Mesenchymal stem cell (in vitro differentiated cells and primary cell): ENCODE results near the gene SDC1.

Experiments
- DNase-seq: peaks from one replicate; pipeline ENCODE4 v3.0.0-alpha.2; 2013
- H2AFZ ChIP-seq: one replicate; pipeline ENCODE4 v1.6.1; 2013; ENCODE audit warnings: low read depth, mild to moderate bottlenecking, control low read depth, inconsistent platforms, low read length, moderate library complexity
- H2AK5ac ChIP-seq: 2 replicates; pipeline ENCODE4 v1.6.1; 2013; ENCODE audit warnings: low read length, moderate library complexity, mild to moderate bottlenecking, inconsistent platforms; ENCODE audit not compliant: severe bottlenecking
- H2BK120ac ChIP-seq: one replicate; pipeline ENCODE4 v1.6.1; 2013; ENCODE audit warnings: low read depth, mild to moderate bottlenecking, inconsistent platforms, low read length, moderate library complexity
- H2BK12ac ChIP-seq, 2 experiments: one replicate each; pipeline ENCODE4 v1.6.1; 2013; ENCODE audit warnings: inconsistent platforms in 2 of 2, low read length in 2 of 2, mild to moderate bottlenecking in 2 of 2, moderate library complexity in 2 of 2, control low read depth in 1 of 2
- H2BK15ac ChIP-seq: one replicate; pipeline ENCODE4 v1.6.1; 2013; ENCODE audit warnings: mild to moderate bottlenecking, low read depth, inconsistent platforms; ENCODE audit not compliant: poor library complexity, severe bottlenecking
- H2BK5ac ChIP-seq: 2 replicates; pipeline ENCODE4 v1.6.1; 2013; ENCODE audit warnings: low read depth, mild to moderate bottlenecking, low read length, control low read depth, inconsistent platforms; ENCODE audit not compliant: poor library complexity, severe bottlenecking
- H3K14ac ChIP-seq, 2 experiments: one replicate each; pipeline ENCODE4 v1.6.1; 2013; ENCODE audit warnings: inconsistent platforms in 2 of 2, low read length in 2 of 2, control low read depth in 1 of 2, mild to moderate bottlenecking in 1 of 2, moderate library complexity in 1 of 2
- H3K18ac ChIP-seq, 2 experiments: one replicate each; pipeline ENCODE4 v1.6.1; 2013; ENCODE audit warnings: inconsistent platforms in 2 of 2, low read length in 2 of 2, control low read depth in 1 of 2, low read depth in 1 of 2, mild to moderate bottlenecking in 1 of 2
- H3K23ac ChIP-seq, 2 experiments: one replicate each; pipeline ENCODE4 v1.6.1; 2013; ENCODE audit warnings: inconsistent platforms in 2 of 2, low read length in 2 of 2, mild to moderate bottlenecking in 2 of 2, moderate library complexity in 2 of 2, control low read depth in 1 of 2
- H3K27ac ChIP-seq: 2 replicates; pipeline ENCODE4 v1.5.1; 2013; ENCODE audit warnings: mild to moderate bottlenecking, moderate library complexity, low read length, control low read depth, inconsistent platforms; ENCODE audit not compliant: poor library complexity, severe bottlenecking
- H3K27me3 ChIP-seq, 2 experiments: 2 replicates each; pipeline versions ENCODE4 v1.6.1 to v1.7.0; 2013; ENCODE audit warnings: low read length in 2 of 2, mild to moderate bottlenecking in 2 of 2, moderate library complexity in 2 of 2, control low read depth in 1 of 2, inconsistent platforms in 1 of 2; ENCODE audit not compliant: control insufficient read depth in 1 of 2, insufficient read depth in 1 of 2
- H3K36me3 ChIP-seq, 2 experiments: 2 replicates each; pipeline versions ENCODE4 v1.6.1 to v1.7.0; 2013; ENCODE audit warnings: low read length in 2 of 2, control low read depth in 1 of 2, inconsistent platforms in 1 of 2, low read depth in 1 of 2, mild to moderate bottlenecking in 1 of 2; ENCODE audit not compliant: insufficient read depth in 2 of 2, control insufficient read depth in 1 of 2
- H3K4ac ChIP-seq, 2 experiments: one replicate each; pipeline ENCODE4 v1.6.1; 2013; ENCODE audit warnings: inconsistent platforms in 2 of 2, low read length in 2 of 2, mild to moderate bottlenecking in 2 of 2, moderate library complexity in 2 of 2, control low read depth in 1 of 2, low read depth in 1 of 2
- H3K4me1 ChIP-seq: 2 replicates; pipeline ENCODE4 v1.6.1; 2013; ENCODE audit warnings: low read depth, low read length, control low read depth; ENCODE audit not compliant: control insufficient read depth, insufficient read depth
- H3K4me2 ChIP-seq: 2 replicates; pipeline ENCODE4 v1.6.1; 2013; ENCODE audit warnings: low read length, mild to moderate bottlenecking, inconsistent platforms; ENCODE audit not compliant: poor library complexity, severe bottlenecking
- H3K4me3 ChIP-seq, 2 experiments: 2 replicates each; pipeline versions ENCODE4 v1.5.1 to v1.7.0; 2013; ENCODE audit warnings: low read length in 2 of 2, mild to moderate bottlenecking in 2 of 2, control low read depth in 1 of 2, low read depth in 1 of 2; ENCODE audit not compliant: insufficient read depth in 1 of 2
- H3K79me1 ChIP-seq: replicated peaks from 2 replicates; pipeline ENCODE4 v1.6.1; 2013; ENCODE audit warnings: mild to moderate bottlenecking, control low read depth, low read length, inconsistent platforms; ENCODE audit not compliant: poor library complexity, severe bottlenecking
- H3K9ac ChIP-seq: 2 replicates; pipeline ENCODE4 v1.7.0; 2013; ENCODE audit warnings: mild to moderate bottlenecking, low read length, moderate library complexity
- H3K9me3 ChIP-seq: 2 replicates; pipeline ENCODE4 v1.7.0; 2013; ENCODE audit warnings: mild to moderate bottlenecking, low read length; ENCODE audit not compliant: control insufficient read depth
- H4K8ac ChIP-seq: one replicate; pipeline ENCODE4 v1.6.1; 2013; ENCODE audit warnings: inconsistent platforms, mild to moderate bottlenecking, low read length, moderate library complexity
- H4K91ac ChIP-seq: one replicate; pipeline ENCODE4 v1.6.1; 2013; ENCODE audit warnings: mild to moderate bottlenecking, low read length, inconsistent platforms
- WGBS: methylation state at CpG from one replicate; pipeline ENCODE4 v1.1.7; 2013; ENCODE audit warnings: mixed read lengths; 5-methylcytosine and 5-hydroxymethylcytosine counted together

SDC1 gene

DNA sequence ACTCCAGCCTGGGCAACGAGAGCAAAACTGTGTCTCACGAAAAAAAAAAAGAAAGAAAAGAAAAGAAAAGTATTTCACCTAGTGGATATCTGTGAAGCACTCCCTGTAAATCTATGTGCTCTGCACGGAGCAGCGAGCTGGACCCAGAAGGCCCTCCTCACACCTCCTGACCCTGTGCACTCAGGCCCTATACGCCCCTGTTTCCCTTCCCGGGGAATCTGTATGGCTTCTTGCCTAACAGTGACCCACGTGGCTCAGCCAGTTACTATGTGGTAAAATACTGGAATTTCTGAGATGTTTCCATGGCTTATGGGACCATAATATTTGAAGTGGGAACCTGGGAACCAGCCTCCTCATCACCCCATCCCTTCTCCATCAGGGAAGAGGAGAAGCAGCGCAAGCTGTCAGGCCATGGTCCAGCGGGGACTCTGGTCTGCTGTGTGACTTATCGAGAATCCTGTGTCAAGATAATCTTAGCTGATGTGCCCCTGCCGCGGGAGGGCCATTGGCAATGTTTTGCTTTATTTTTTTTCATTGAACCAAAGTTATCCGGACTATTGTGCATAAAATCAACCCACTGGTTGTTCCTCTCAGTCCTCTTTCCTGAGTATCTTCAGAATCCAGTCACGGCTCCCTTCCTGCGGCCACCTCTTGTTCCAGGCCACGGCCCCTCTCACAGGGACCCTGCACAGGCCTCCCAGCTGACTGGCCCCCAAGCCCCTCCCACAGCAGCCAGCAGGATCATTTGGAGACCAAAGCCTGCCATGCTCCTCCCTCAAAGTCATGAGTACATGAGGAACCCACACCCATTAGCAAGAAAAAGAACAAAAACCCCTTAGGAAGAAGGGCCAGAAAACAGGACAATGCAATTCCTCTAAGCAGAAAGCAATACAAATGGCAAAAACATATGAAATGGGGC is 30.6 kb downstream of the SDC1 start:
- H3K23ac ChIP-seq: no peak overlapping the region
- H3K14ac ChIP-seq: no peak overlapping the region
- peaks cover 11% of the 10 kb centered on the region for H3K4me1 ChIP-seq
- DNase-seq: no peak
- H3K79me1 ChIP-seq: no peaks in the 10 kb centered on the region
- 86% methylated on average over 16 of the region's 16 CpGs for WGBS
- H3K9ac ChIP-seq: no peak overlapping the region
- no peak overlapping the region for H2BK5ac ChIP-seq
- H3K4ac ChIP-seq: no peak overlapping the region
- no peak overlapping the region for H2BK120ac ChIP-seq
- no peak overlapping the region for H2AK5ac ChIP-seq
- H2BK12ac ChIP-seq: no peak overlapping the region
- no peak overlapping the region for H2AFZ ChIP-seq
- no peaks in the 10 kb centered on the region for H3K9me3 ChIP-seq
- no peak overlapping the region for H3K4me2 ChIP-seq
- H4K91ac ChIP-seq: no peak overlapping the region
- peaks cover 0 to 4% of the 10 kb centered on the region in 2 experiments for H3K36me3 ChIP-seq
- no peak overlapping the region for H3K4me3 ChIP-seq
- no peak overlapping the region for H2BK15ac ChIP-seq
- H3K27ac ChIP-seq: no peak overlapping the region
- no peak overlapping the region for H3K18ac ChIP-seq
- no peaks in the 10 kb centered on the region for H3K27me3 ChIP-seq
- H4K8ac ChIP-seq: no peak overlapping the region

DNA sequence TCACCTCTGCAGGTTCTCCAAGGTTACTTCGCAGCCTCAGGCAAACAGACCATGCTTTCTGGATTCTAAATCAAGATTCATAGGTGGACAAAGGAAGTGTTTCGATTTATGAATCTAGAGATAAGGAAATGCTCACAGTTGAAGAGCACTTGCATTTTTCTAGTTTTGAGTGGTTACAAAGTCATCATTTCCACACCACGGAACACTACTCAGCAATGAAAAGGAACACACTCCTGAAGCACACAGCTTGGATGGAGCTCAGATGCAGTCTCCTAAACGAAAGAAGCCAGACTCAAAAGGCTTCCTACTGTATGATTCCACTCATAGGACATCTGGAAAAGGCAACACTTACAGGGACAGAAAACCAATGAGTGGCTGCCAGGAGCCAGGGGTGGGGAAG is 31.7 kb downstream of the SDC1 start:
- 98% methylated on average over 3 of the region's 4 CpGs for WGBS
- H3K36me3 ChIP-seq: peaks cover 0 to 4% of the 10 kb centered on the region in 2 experiments
- H3K14ac ChIP-seq: no peak overlapping the region
- no peak for DNase-seq
- H2BK120ac ChIP-seq: no peak overlapping the region
- H3K27me3 ChIP-seq: no peaks in the 10 kb centered on the region
- peaks cover 11% of the 10 kb centered on the region for H3K4me1 ChIP-seq
- H3K79me1 ChIP-seq: no peaks in the 10 kb centered on the region
- H3K18ac ChIP-seq: no peak overlapping the region
- H2BK5ac ChIP-seq: no peak overlapping the region
- no peak overlapping the region for H2AFZ ChIP-seq
- H3K23ac ChIP-seq: no peak overlapping the region
- no peak overlapping the region for H2BK15ac ChIP-seq
- H2AK5ac ChIP-seq: no peak overlapping the region
- no peak overlapping the region for H3K9ac ChIP-seq
- H3K9me3 ChIP-seq: no peaks in the 10 kb centered on the region
- no peak overlapping the region for H3K4me3 ChIP-seq
- no peak overlapping the region for H3K4me2 ChIP-seq
- H3K4ac ChIP-seq: no peak overlapping the region
- no peak overlapping the region for H3K27ac ChIP-seq
- no peak overlapping the region for H4K91ac ChIP-seq
- H4K8ac ChIP-seq: no peak overlapping the region
- H2BK12ac ChIP-seq: no peak overlapping the region

DNA sequence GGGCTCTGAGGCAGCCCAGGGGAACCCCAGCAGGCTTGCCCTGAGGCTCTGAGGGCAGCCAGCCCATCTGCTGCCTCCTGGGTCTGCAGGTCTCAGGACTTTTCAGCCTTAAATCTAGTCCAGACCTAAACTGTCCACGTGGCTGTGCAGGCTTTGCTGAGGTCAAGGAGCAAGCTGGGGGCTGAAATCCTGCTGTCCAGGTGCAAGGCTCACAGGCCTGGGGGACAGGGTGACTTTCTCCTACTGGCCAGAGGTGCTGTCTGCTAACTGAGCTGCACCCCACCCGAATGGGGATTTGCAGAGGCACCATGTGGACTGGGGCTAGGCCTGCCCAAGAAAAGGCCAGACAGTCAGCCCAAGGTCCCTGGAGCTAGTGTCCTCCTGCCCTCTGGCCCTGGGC is 32.1 kb downstream of the SDC1 start:
- peak overlapping the region; percentile 6 for H4K91ac ChIP-seq
- H2BK12ac ChIP-seq: no peak overlapping the region
- H3K14ac ChIP-seq: no peak overlapping the region
- H2AFZ ChIP-seq: no peak overlapping the region
- H3K9ac ChIP-seq: no peak overlapping the region
- no peaks in the 10 kb centered on the region for H3K9me3 ChIP-seq
- no peak overlapping the region for H3K4me3 ChIP-seq
- no peaks in the 10 kb centered on the region for H3K27me3 ChIP-seq
- no peak overlapping the region for H3K27ac ChIP-seq
- 56% methylated on average over 2 of the region's 2 CpGs for WGBS
- no peak for DNase-seq
- H3K4me1 ChIP-seq: peaks cover 12% of the 10 kb centered on the region
- H2BK15ac ChIP-seq: no peak overlapping the region
- H3K36me3 ChIP-seq: peaks cover 0 to under 1% of the 10 kb centered on the region in 2 experiments
- no peak overlapping the region for H3K4ac ChIP-seq
- no peaks in the 10 kb centered on the region for H3K79me1 ChIP-seq
- no peak overlapping the region for H4K8ac ChIP-seq
- no peak overlapping the region for H2BK120ac ChIP-seq
- H3K23ac ChIP-seq: no peak overlapping the region
- no peak overlapping the region for H2AK5ac ChIP-seq
- H3K4me2 ChIP-seq: no peak overlapping the region
- H2BK5ac ChIP-seq: no peak overlapping the region
- H3K18ac ChIP-seq: no peak overlapping the region

GRCh38 chr2:20191714-20192569 is 33.0 kb downstream of the SDC1 start:
- Histone ChIP-seq H3K23ac (no peak overlapping the region), H3K4ac (no peak overlapping the region), H3K9ac (no peak overlapping the region), H3K36me3 (no peaks in the 10 kb centered on the region), H3K14ac (no peak overlapping the region), H3K27me3 (no peaks in the 10 kb centered on the region), H2AFZ (no peak overlapping the region), H2BK120ac (no peak overlapping the region), H2AK5ac (no peak overlapping the region), H3K18ac (no peak overlapping the region), H3K4me3 (no peak overlapping the region), H4K91ac (no peak overlapping the region), H2BK5ac (no peak overlapping the region), H3K79me1 (no peaks in the 10 kb centered on the region), H3K4me1 (peaks cover 20% of the 10 kb centered on the region), H3K27ac (no peak overlapping the region), H4K8ac (no peak overlapping the region), H2BK12ac (no peak overlapping the region), H3K4me2 (no peak overlapping the region), H3K9me3 (no peaks in the 10 kb centered on the region), H2BK15ac (no peak overlapping the region)
- WGBS: 80% methylated on average over 13 of the region's 13 CpGs
- DNase-seq: no peak
